HepG2 (cell line): ENCODE measurements around the gene SEC24B. TPM values are rescaled to one million over a fixed set of nuclear protein-coding genes. Genes with fewer than 3 reads are reported as not detected.

Experiments used
- ATAC-seq: fragments of 200-7000 bp; cut with Tn5 transposase; 3 replicates; pipeline ENCODE4 v1.9.1; 2020; ENCODE audit warnings: mild to moderate bottlenecking, moderate library complexity
- BruUV-seq: library from RNA; stranded (reverse); fragments of 400-500 nt; replicated peaks from 2 replicates; lab custom pipeline; 2021; lab: Mats Ljungman, UMichigan
- CTCF ChIA-PET: fragments of 300-600 bp; formaldehyde crosslinking; extraction: SDS; loops from one replicate; lab custom pipeline; 2021; ENCODE audit warnings: low total read pairs, inconsistent platforms, low intra/inter-chr PET ratio; lab: Yijun Ruan, JAX
- POLR2A ChIA-PET: fragments of 350-600 bp; sonication (Branson Sonifier 250); formaldehyde crosslinking; loops from one replicate; lab custom pipeline; 2020; ENCODE audit warnings: antibody characterized with exemption, inconsistent platforms; lab: Yijun Ruan, JAX
- DNase-seq: peaks from one replicate; pipeline ENCODE4 v3.0.0-alpha.2; 2015; ENCODE audit warnings: low spot score
- FAIRE-seq: peaks from 3 replicates; lab custom pipeline; 2011; peaks lifted over from hg19 to GRCh38; lab: Jason Lieb, UNC
- H2AFZ ChIP-seq: one replicate; pipeline ENCODE4 v1.6.1; 2011; ENCODE audit warnings: low read length, inconsistent platforms
- H3K27ac ChIP-seq: fragments of 300-600 bp; 3 replicates; pipeline ENCODE4 v1.8.0; 2011; ENCODE audit warnings: mixed run types, mild to moderate bottlenecking, mixed read lengths, low read length, inconsistent platforms; ENCODE audit not compliant: insufficient read depth; ENCODE audit errors: extremely low read length
- H3K27me3 ChIP-seq, 2 experiments: fragments of 200-600 bp in 1 of 2; 2 replicates in 1 of 2; 3 replicates in 1 of 2; pipeline versions ENCODE4 v1.6.0 to v1.8.0; 2011; ENCODE audit warnings: low read length in 2 of 2, mild to moderate bottlenecking in 2 of 2, moderate library complexity in 2 of 2, inconsistent platforms in 1 of 2; ENCODE audit not compliant: insufficient read depth in 2 of 2, control insufficient read depth in 1 of 2
- H3K36me3 ChIP-seq, 2 experiments: fragments of 200-600 bp in 1 of 2; replicated peaks in 1 of 2; 2 replicates in 1 of 2; 3 replicates in 1 of 2; pipeline versions ENCODE4 v1.5.1 to v1.8.0; 2011; ENCODE audit warnings: low read length in 2 of 2, inconsistent platforms in 1 of 2; ENCODE audit not compliant: insufficient read depth in 2 of 2, control insufficient read depth in 1 of 2
- H3K4me1 ChIP-seq: 2 replicates; pipeline ENCODE4 v1.5.1; 2012; ENCODE audit warnings: low read length, inconsistent platforms; ENCODE audit not compliant: insufficient read depth
- H3K4me2 ChIP-seq: 2 replicates; pipeline ENCODE4 v1.6.0; 2011; ENCODE audit warnings: low read depth, low read length, inconsistent platforms
- H3K4me3 ChIP-seq, 3 experiments: fragments of 200-600 bp in 1 of 3; sonication (generic), shearing (Covaris generic) in 1 of 3; replicated peaks in 1 of 3; 2 replicates each; pipeline ENCODE4 v1.5.1; 2011 to 2016; ENCODE audit warnings: low read length in 3 of 3, inconsistent platforms in 2 of 3, low read depth in 2 of 3, mild to moderate bottlenecking in 2 of 3, control low read depth in 1 of 3, mixed read lengths in 1 of 3; ENCODE audit not compliant: insufficient read depth in 1 of 3
- H3K79me2 ChIP-seq: one replicate; pipeline ENCODE4 v1.6.1; 2011; ENCODE audit warnings: low read length, inconsistent platforms; ENCODE audit not compliant: insufficient read depth
- H3K9ac ChIP-seq: 2 replicates; pipeline ENCODE4 v1.6.0; 2011; ENCODE audit warnings: mild to moderate bottlenecking, low read depth, low read length, inconsistent platforms; ENCODE audit not compliant: insufficient read depth
- H3K9me3 ChIP-seq: 2 replicates; pipeline ENCODE4 v1.5.1; 2012; ENCODE audit warnings: mild to moderate bottlenecking, low read length
- H4K20me1 ChIP-seq: 2 replicates; pipeline ENCODE4 v1.6.0; 2011; ENCODE audit warnings: inconsistent platforms, mild to moderate bottlenecking, low read length, moderate library complexity; ENCODE audit not compliant: insufficient read depth
- CC2D1A ChIP-seq: sonication (generic); formaldehyde crosslinking; IDR thresholded peaks from 2 replicates; pipeline ENCODE4 v1.8.1; 2023; ENCODE audit warnings: mild to moderate bottlenecking, missing genetic modification reagents
- CREM ChIP-seq, 2 experiments: sonication (generic) in 1 of 2; formaldehyde crosslinking in 1 of 2; IDR thresholded peaks; 2 replicates each; pipeline versions ENCODE4 v1.4.0 to v1.6.1; 2016 to 2020; ENCODE audit warnings: antibody characterized with exemption in 1 of 2, mild to moderate bottlenecking in 1 of 2, missing genetic modification reagents in 1 of 2
- EHMT2 ChIP-seq: fragments of 200-600 bp; sonication (generic); IDR thresholded peaks from 2 replicates; pipeline ENCODE4 v1.7.0; 2017; ENCODE audit warnings: antibody characterized with exemption, low read depth, low read length, borderline replicate concordance
- GATAD1 ChIP-seq: IDR thresholded peaks from 2 replicates; pipeline ENCODE4 v1.6.1; 2016; ENCODE audit warnings: missing genetic modification reagents, missing compliant biosample characterization
- MATR3 ChIP-seq: sonication (generic); formaldehyde crosslinking; IDR thresholded peaks from 2 replicates; pipeline ENCODE4 v1.4.0; 2020; ENCODE audit warnings: missing genetic modification reagents
- REPIN1 ChIP-seq: sonication (generic); formaldehyde crosslinking; IDR thresholded peaks from 2 replicates; pipeline ENCODE4 v1.8.0; 2022; ENCODE audit warnings: missing genetic modification reagents, low read depth, mild to moderate bottlenecking, borderline replicate concordance
- SIX1 ChIP-seq: sonication (generic); formaldehyde crosslinking; IDR thresholded peaks from 2 replicates; pipeline ENCODE4 v1.4.0; 2020; ENCODE audit warnings: missing genetic modification reagents, borderline replicate concordance
- SOX6 ChIP-seq, 2 experiments: fragments of 450-650 bp in 1 of 2; sonication (generic) in 1 of 2; formaldehyde crosslinking in 1 of 2; IDR thresholded peaks; 2 replicates each; pipeline versions ENCODE4 v1.4.0 to v1.6.1; 2017 to 2020; ENCODE audit warnings: antibody characterized with exemption in 1 of 2, mild to moderate bottlenecking in 1 of 2, missing genetic modification reagents in 1 of 2
- SRF ChIP-seq: IDR thresholded peaks from 2 replicates; pipeline ENCODE4 v1.6.1; 2011; ENCODE audit warnings: mild to moderate bottlenecking, low read depth, low read length, moderate library complexity
- ZNF510 ChIP-seq: sonication (generic); formaldehyde crosslinking; IDR thresholded peaks from 2 replicates; pipeline ENCODE4 v1.4.0; 2020; ENCODE audit warnings: low read depth, mild to moderate bottlenecking, missing genetic modification reagents
- ZNF7 ChIP-seq: IDR thresholded peaks from 2 replicates; pipeline ENCODE4 v1.6.1; 2016; ENCODE audit warnings: missing biosample characterization, missing genetic modification reagents
- ZSCAN30 ChIP-seq: sonication (generic); formaldehyde crosslinking; IDR thresholded peaks from 2 replicates; pipeline ENCODE4 v1.5.0; 2020; ENCODE audit warnings: mild to moderate bottlenecking, missing genetic modification reagents
- WGBS: methylation state at CpG from one replicate; pipeline ENCODE4 v1.1.6; 2017; ENCODE audit warnings: low lambda C conversion rate; 5-methylcytosine and 5-hydroxymethylcytosine counted together
- in situ Hi-C: cut with HindIII; loops from 2 replicates; pipeline ENCODE4 v1.10.0; 2017; ENCODE audit warnings: low pct_unique_long_range_greater_than_20kb; ENCODE audit not compliant: extremely low pct_ligation_motif_present
- intact Hi-C: fragments of 100-400 bp; cut with micrococcal nuclease; formaldehyde crosslinking; loops from one replicate; pipeline ENCODE4 v1.10.0; 2022; ENCODE audit not compliant: unreplicated experiment
- polyA plus RNA-seq, 8 experiments: library from polyadenylated mRNA; depleted of rRNA in 3 of 8; stranded (reverse) in 7 of 8; unstranded in 1 of 8; fragments of >200 nt; fragmentation: Illumina TruSeq in 4 of 8; extraction: Trizol in 4 of 8; gene quantifications; 2 replicates each; pipeline versions ENCODE4 v1.2.1 to v1.2.3, GENCODE V29; 2011 to 2016; ENCODE audit warnings: low read depth in 4 of 8, missing spikeins in 1 of 8, mixed read lengths in 1 of 8; ENCODE audit not compliant: insufficient read depth in 1 of 8
- total RNA-seq, 5 experiments: library from RNA; depleted of rRNA; stranded (reverse); fragments of >200 nt; fragmentation: Illumina TruSeq; extraction: Trizol; gene quantifications; 2 replicates each; pipeline ENCODE4 v1.2.3, GENCODE V29; 2016; ENCODE audit warnings: low read depth in 1 of 5
- TF ChIP-seq, protein P1 (sequence below): sonication (generic); formaldehyde crosslinking; IDR thresholded peaks from 2 replicates; pipeline ENCODE4 v1.8.0; 2022; ENCODE audit warnings: missing genetic modification reagents, mild to moderate bottlenecking, inconsistent platforms, borderline replicate concordance
- TF ChIP-seq, protein P2 (sequence below): sonication (generic); formaldehyde crosslinking; IDR thresholded peaks from 2 replicates; pipeline ENCODE4 v1.4.0; 2020; ENCODE audit warnings: low read depth, missing genetic modification reagents
- TF ChIP-seq, protein P3 (sequence below): sonication (generic); formaldehyde crosslinking; IDR thresholded peaks from 2 replicates; pipeline ENCODE4 v1.5.1; 2020; ENCODE audit warnings: mild to moderate bottlenecking, missing genetic modification reagents, borderline replicate concordance

Gene SEC24B
- total and polyA plus RNA-seq, 2 of the 13 experiments (the other 11 are each of a cell fraction or from before 2014, with no cell fraction given): 14.6 to 39.0 TPM

DNA sequence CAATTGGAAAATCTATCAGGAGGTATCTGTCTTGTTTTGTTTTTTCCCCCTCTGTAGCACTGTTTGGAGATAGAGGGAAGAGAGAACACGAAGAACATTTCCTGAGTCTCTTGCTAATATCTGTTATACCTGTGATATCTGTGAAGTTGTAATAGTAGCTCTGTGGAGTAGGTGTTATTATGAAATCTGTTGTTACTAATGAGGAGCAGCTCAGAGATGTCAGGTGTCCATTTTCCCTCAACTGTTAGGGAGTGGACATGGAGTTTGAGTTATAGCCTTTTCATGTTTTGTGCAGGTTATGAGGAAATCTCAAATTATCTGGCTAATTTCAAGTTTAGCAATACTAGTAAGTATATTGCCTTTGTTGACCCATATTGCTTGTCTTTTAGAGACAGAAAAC, 52.4 kb downstream of the SEC24B start:
- Histone ChIP-seq H3K4me1 (no peaks in the 10 kb centered on the region), H2AFZ (no peak overlapping the region), H3K4me2 (no peak overlapping the region), H4K20me1 (no peaks in the 10 kb centered on the region), H3K27ac (no peak overlapping the region), H3K27me3 (no peaks in the 10 kb centered on the region), H3K9ac (no peak overlapping the region), H3K79me2 (no peaks in the 10 kb centered on the region), H3K36me3 (peaks cover 7 to 24% of the 10 kb centered on the region in 2 experiments), H3K9me3 (no peaks in the 10 kb centered on the region), H3K4me3 (no peak overlapping the region)
- FAIRE-seq (no peak), ATAC-seq (no peak), DNase-seq (no peak)
- BruUV-seq: no TSS peak
- in situ Hi-C loops (no loop called here), intact Hi-C loops (no loop called here)
- WGBS: 95% methylated on average over 1 of the region's 1 CpG
- POLR2A ChIA-PET: no interaction called here
- CTCF ChIA-PET: no interaction called here
- no peak for TF ChIP-seq SRF
- TF ChIP-seq GATAD1: no peak
- no peak for TF ChIP-seq SIX1
- no peak for TF ChIP-seq MATR3 (CRISPR knock-in tag)
- no peak for TF ChIP-seq CC2D1A (CRISPR knock-in tag)
- TF ChIP-seq, protein P1, sequence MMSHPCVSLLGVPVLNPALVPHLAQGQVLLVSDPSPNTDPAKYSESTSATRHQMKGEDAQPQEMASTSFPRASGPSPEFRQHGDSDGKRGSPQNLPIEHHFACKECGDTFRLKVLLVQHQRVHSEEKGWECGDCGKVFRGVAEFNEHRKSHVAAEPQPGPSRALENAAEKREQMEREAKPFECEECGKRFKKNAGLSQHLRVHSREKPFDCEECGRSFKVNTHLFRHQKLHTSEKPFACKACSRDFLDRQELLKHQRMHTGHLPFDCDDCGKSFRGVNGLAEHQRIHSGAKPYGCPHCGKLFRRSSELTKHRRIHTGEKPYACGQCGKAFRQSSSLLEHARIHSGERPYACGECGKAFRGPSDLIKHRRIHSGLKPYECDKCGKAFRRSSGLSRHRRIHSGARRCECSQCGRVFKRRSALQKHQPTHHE (CRISPR knock-in tag): no peak
- no peak for TF ChIP-seq SOX6 (IDR thresholded peaks at IDR 0.05)
- no peak for TF ChIP-seq SOX6 (CRISPR knock-in tag; IDR thresholded peaks at IDR 0.05)
- TF ChIP-seq, protein P2, sequence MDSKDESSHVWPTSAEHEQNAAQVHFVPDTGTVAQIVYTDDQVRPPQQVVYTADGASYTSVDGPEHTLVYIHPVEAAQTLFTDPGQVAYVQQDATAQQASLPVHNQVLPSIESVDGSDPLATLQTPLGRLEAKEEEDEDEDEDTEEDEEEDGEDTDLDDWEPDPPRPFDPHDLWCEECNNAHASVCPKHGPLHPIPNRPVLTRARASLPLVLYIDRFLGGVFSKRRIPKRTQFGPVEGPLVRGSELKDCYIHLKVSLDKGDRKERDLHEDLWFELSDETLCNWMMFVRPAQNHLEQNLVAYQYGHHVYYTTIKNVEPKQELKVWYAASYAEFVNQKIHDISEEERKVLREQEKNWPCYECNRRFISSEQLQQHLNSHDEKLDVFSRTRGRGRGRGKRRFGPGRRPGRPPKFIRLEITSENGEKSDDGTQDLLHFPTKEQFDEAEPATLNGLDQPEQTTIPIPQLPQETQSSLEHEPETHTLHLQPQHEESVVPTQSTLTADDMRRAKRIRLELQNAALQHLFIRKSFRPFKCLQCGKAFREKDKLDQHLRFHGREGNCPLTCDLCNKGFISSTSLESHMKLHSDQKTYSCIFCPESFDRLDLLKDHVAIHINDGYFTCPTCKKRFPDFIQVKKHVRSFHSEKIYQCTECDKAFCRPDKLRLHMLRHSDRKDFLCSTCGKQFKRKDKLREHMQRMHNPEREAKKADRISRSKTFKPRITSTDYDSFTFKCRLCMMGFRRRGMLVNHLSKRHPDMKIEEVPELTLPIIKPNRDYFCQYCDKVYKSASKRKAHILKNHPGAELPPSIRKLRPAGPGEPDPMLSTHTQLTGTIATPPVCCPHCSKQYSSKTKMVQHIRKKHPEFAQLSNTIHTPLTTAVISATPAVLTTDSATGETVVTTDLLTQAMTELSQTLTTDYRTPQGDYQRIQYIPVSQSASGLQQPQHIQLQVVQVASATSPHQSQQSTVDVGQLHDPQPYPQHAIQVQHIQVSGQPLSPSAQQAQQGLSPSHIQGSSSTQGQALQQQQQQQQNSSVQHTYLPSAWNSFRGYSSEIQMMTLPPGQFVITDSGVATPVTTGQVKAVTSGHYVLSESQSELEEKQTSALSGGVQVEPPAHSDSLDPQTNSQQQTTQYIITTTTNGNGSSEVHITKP (CRISPR knock-in tag): no peak
- no peak for TF ChIP-seq ZNF7 (CRISPR knock-in tag)
- TF ChIP-seq ZSCAN30: no peak
- no peak for TF ChIP-seq ZNF510 (CRISPR knock-in tag)
- TF ChIP-seq CREM (IDR thresholded peaks at IDR 0.05): no peak
- TF ChIP-seq CREM (CRISPR knock-in tag; IDR thresholded peaks at IDR 0.05): no peak
- no peak for TF ChIP-seq REPIN1 (CRISPR knock-in tag)
- no peak for TF ChIP-seq EHMT2
- TF ChIP-seq, protein P3, sequence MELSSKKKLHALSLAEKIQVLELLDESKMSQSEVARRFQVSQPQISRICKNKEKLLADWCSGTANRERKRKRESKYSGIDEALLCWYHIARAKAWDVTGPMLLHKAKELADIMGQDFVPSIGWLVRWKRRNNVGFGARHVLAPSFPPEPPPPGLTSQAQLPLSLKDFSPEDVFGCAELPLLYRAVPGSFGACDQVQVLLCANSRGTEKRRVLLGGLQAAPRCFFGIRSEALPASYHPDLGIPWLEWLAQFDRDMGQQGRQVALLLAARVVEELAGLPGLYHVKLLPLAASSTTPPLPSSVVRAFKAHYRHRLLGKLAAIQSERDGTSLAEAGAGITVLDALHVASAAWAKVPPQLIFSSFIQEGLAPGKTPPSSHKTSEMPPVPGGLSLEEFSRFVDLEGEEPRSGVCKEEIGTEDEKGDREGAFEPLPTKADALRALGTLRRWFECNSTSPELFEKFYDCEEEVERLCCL (CRISPR knock-in tag): no peak
